Fibroblast of villous mesenchyme (primary cell): Measurements from ENCODE around the gene TMEM123. TPM values are rescaled to one million over a fixed set of nuclear protein-coding genes. Genes with fewer than 3 reads are reported as not detected.

Experiments used
- DNase-seq: peaks from one replicate; pipeline ENCODE4 v3.0.0-alpha.2; 2010; ENCODE audit warnings: low read depth
- H3K4me3 ChIP-seq: 2 replicates; pipeline ENCODE4 v1.5.1; 2011; ENCODE audit warnings: low read depth, mild to moderate bottlenecking, low read length
- CTCF ChIP-seq: IDR thresholded peaks from 2 replicates; pipeline ENCODE4 v1.5.1; 2012; ENCODE audit warnings: low read depth, mild to moderate bottlenecking, low read length; ENCODE audit not compliant: insufficient read depth
- total RNA-seq: library from RNA; depleted of rRNA; stranded (reverse); fragments of >200 nt; gene quantifications from 2 replicates; pipeline ENCODE4 v1.2.3, GENCODE V29; 2012

The TMEM123 gene
- total RNA-seq, 1 donor = 89.8 TPM

- TF ChIP-seq CTCF = no peak
- no peak overlapping the region for H3K4me3 ChIP-seq
- DNase-seq = no peak
These were observed 14.6 kb upstream of the TMEM123 start for GRCh38 chr11:102467080-102467708.

- TF ChIP-seq CTCF = no peak
These were observed 13.1 kb upstream of the TMEM123 start for GRCh38 chr11:102465696-102466095.

GRCh38 chr11:102464859-102465500 is 12.4 kb upstream of the TMEM123 start:
- no peak overlapping the region for H3K4me3 ChIP-seq
- DNase-seq = no peak
- TF ChIP-seq CTCF = no peak

More at GRCh38 chr11:102465696-102466095, 13.1 kb upstream of the TMEM123 start:
- no peak for DNase-seq
- no peak overlapping the region for H3K4me3 ChIP-seq

- H3K4me3 ChIP-seq = no peak overlapping the region
- DNase-seq = no peak
- no peak for TF ChIP-seq CTCF
These were observed 11.5 kb upstream of the TMEM123 start for GRCh38 chr11:102464037-102464436.

- no peak for TF ChIP-seq CTCF
- H3K4me3 ChIP-seq = no peak overlapping the region
- DNase-seq = no peak
These were observed 10.0 kb upstream of the TMEM123 start for GRCh38 chr11:102462610-102463009.

- no peak for DNase-seq
- no peak for TF ChIP-seq CTCF
- no peak overlapping the region for H3K4me3 ChIP-seq
These were observed 6.8 kb upstream of the TMEM123 start for GRCh38 chr11:102459393-102459792.
